Measurements from ENCODE around the gene TMEM14C. TPM values are rescaled to one million over a fixed set of nuclear protein-coding genes. Genes with fewer than 3 reads are reported as not detected.

TMEM14C gene
- total and polyA plus RNA-seq, 2 donors (not counting 3 experiments of a cell fraction or from before 2014, with no cell fraction given) = 89.3 to 146 TPM

- peaks cover 20% of the 10 kb centered on the region for H3K79me2 ChIP-seq (ENCODE audit: control insufficient read depth, insufficient read depth, low read length)
- ChIA-PET CTCF (interaction anchor here (1.1 to 1.9 kb wide), 6 partner anchors 12 to 269 kb away, joined by 3 to 13 read pairs (median 4); no protein-coding TSS in a partner anchor), POLR2A (interaction anchor here (0.9 to 1.2 kb wide), 2 partner anchors 25 to 26 kb away, joined by 3 to 4 read pairs; partner anchors contain the start of gene TMEM14C)
- DNase-seq (ENCODE audit: low read depth, low spot score) (peak; percentile 97), FAIRE-seq (peak; percentile 97)
- dilution Hi-C loops (cut with MboI; ENCODE audit: extremely low pct_ligation_motif_present, low sequenced_read_pairs) (no loop called here), intact Hi-C loops (cut with micrococcal nuclease) (loop anchor here (1.0 kb wide), 4 partner anchors 12 to 53 kb away; partner anchors contain the start of genes C6orf52, PAK1IP1 and TMEM14C)
- H3K9ac ChIP-seq (replicated peaks; ENCODE audit: extremely low read depth, insufficient read depth, low read length) = peak within 1 kb of the TSS; percentile 97
- H3K9me1 ChIP-seq (replicated peaks; ENCODE audit: control insufficient read depth, extremely low read depth, insufficient read depth, low read length) = no peaks in the 10 kb centered on the region
- H3K4me2 ChIP-seq (ENCODE audit: insufficient read depth, low read length) = peak within 1 kb of the TSS; percentile 90
- H3K4me1 ChIP-seq (ENCODE audit: control insufficient read depth, extremely low read depth, insufficient read depth, low read length) = peaks cover 16% of the 10 kb centered on the region
- H3K27ac ChIP-seq (ENCODE audit: insufficient read depth, low read depth, low read length) = peak within 1 kb of the TSS; percentile 81
- no peaks in the 10 kb centered on the region for H3K36me3 ChIP-seq (ENCODE audit: control insufficient read depth in 2 of 2, extremely low read depth in 1 of 2, insufficient read depth in 2 of 2, low read length in 2 of 2)
- TF ChIP-seq FOS (IDR thresholded peaks at IDR 0.05; ENCODE audit: borderline replicate concordance, insufficient read depth, low read length) (no peak), JUN (IDR thresholded peaks at IDR 0.05; ENCODE audit: borderline replicate concordance, insufficient read depth, insufficient read length, low read depth) (no peak), POLR2A (IDR thresholded peaks at IDR 0.05; ENCODE audit: low read depth, low read length) (peak; percentile 94), MAX (IDR thresholded peaks at IDR 0.05; ENCODE audit: insufficient read depth, insufficient read length) (peak; percentile 65), POLR2AphosphoS5 (IDR thresholded peaks at IDR 0.05; ENCODE audit: insufficient read depth, low read depth, low read length) (peak; percentile 90), EZH2 (IDR thresholded peaks at IDR 0.05; ENCODE audit: borderline replicate concordance, low read depth, low read length, severe bottlenecking) (no peak), MYC (IDR thresholded peaks at IDR 0.05; ENCODE audit: low read depth, low read length) (no peak), GATA2 (IDR thresholded peaks at IDR 0.05; ENCODE audit: insufficient read depth, insufficient read length, low read depth, low read length) (no peak), CTCF (IDR thresholded peaks at IDR 0.05; ENCODE audit: extremely low read depth in 1 of 2, insufficient read depth in 1 of 2, low read depth in 1 of 2, low read length in 2 of 2) (no peak)
- no peaks in the 10 kb centered on the region for H4K20me1 ChIP-seq (replicated peaks; ENCODE audit: control insufficient read depth, extremely low read depth, insufficient read depth, low read length)
- H2AFZ ChIP-seq (ENCODE audit: low read depth, low read length) = peak within 1 kb of the TSS; percentile 97
- H3K9me3 ChIP-seq (replicated peaks; ENCODE audit: control insufficient read depth, insufficient read depth, low read length) = no peaks in the 10 kb centered on the region
- peak within 1 kb of the TSS; percentile 59 to 94 (median 91) for H3K4me3 ChIP-seq (replicated peaks in 1 of 3; ENCODE audit: insufficient read depth in 1 of 3, low read depth in 1 of 3, low read length in 3 of 3)
- H3K27me3 ChIP-seq (ENCODE audit: control insufficient read depth in 2 of 2, insufficient read depth in 2 of 2, low read length in 2 of 2) = no peaks in the 10 kb centered on the region
- no TSS peak for BruUV-seq (replicated peaks)
Measured at GRCh38 chr6:10747251-10747972, 24.5 kb downstream of the TMEM14C start, which contains the start of gene TMEM14B. Gene TMEM14B, plus strand, starts transcription at chr6:10747805. Its CDS starts 1,441 bp downstream, at chr6:10749246.

Data from endothelial cell of umbilical vein (primary cell).